Neural progenitor cell (in vitro differentiated cells): Measurements from ENCODE around the gene PACS1.

Experiments used
- CTCF ChIP-seq: fragments of 200-600 bp; sonication (generic); IDR thresholded peaks from 2 replicates; pipeline ENCODE4 v1.5.1; 2017; ENCODE audit warnings: antibody characterized with exemption, mild to moderate bottlenecking
- EZH2phosphoT487 ChIP-seq: fragments of 200-600 bp; sonication (generic); IDR thresholded peaks from 2 replicates; pipeline ENCODE4 v1.6.1; 2017; ENCODE audit warnings: antibody characterized with exemption

- no peak for TF ChIP-seq EZH2phosphoT487
- TF ChIP-seq CTCF = no peak
These were observed 88.1 kb downstream of the PACS1 start for GRCh38 chr11:66158156-66158555.
